Mucosa of descending colon (tissue), 3 donors: ENCODE results near the gene PKHD1. TPM values are rescaled to one million over a fixed set of nuclear protein-coding genes. Genes with fewer than 3 reads are reported as not detected.

Source experiments
- ATAC-seq: fragments of 200-7000 bp; cut with Tn5 transposase; one replicate; pipeline ENCODE4 v1.9.1; 2020; ENCODE audit warnings: mild to moderate bottlenecking, moderate library complexity
- DNase-seq, 3 donors: peaks; one replicate each; pipeline ENCODE4 v3.0.0-alpha.2; 2020
- H3K36me3 ChIP-seq: fragments of 200-600 bp; one replicate; pipeline ENCODE4 v1.8.0; 2021; ENCODE audit warnings: low read depth, mild to moderate bottlenecking
- H3K4me1 ChIP-seq: fragments of 200-600 bp; one replicate; pipeline ENCODE4 v1.8.0; 2021; ENCODE audit warnings: low read depth, mild to moderate bottlenecking
- H3K4me3 ChIP-seq: fragments of 200-600 bp; one replicate; pipeline ENCODE4 v1.8.0; 2021; ENCODE audit warnings: mild to moderate bottlenecking
- H3K9me3 ChIP-seq: fragments of 200-600 bp; one replicate; pipeline ENCODE4 v1.8.0; 2021; ENCODE audit warnings: mild to moderate bottlenecking
- CTCF ChIP-seq: fragments of 200-600 bp; IDR thresholded peaks from one replicate; pipeline ENCODE4 v1.8.0; 2022; ENCODE audit warnings: antibody characterized with exemption, mild to moderate bottlenecking
- intact Hi-C, 2 donors: fragments of 100-400 bp; cut with DNase I in 1 of 2; cut with micrococcal nuclease in 1 of 2; formaldehyde crosslinking; loops; one replicate each; pipeline versions ENCODE4 v1.11.0 to v1.11.1; 2022; cut with DNase I, micrococcal nuclease
- total RNA-seq, 3 donors: library from RNA; stranded (reverse); fragmentation: NEBNext Ultra II Directional in 2 of 3; extraction: Animal tissue kit (Norgen Biotek cat#: 25700) in 2 of 3; gene quantifications; one replicate each; pipeline versions ENCODE4 v1.2.1 to v1.2.4, GENCODE V29; 2021 to 2023
- donor health status: DM: no; HTN: no; CAD: no; lungs with moderate emphysema.
- donor health status: DM: no; HTN: no; CAD: no.
- donor health status: DM: no; HTN: yes; CAD: no.

Gene PKHD1
- total RNA-seq, 3 donors from 2014 or later: 0.12 to 0.22 (median 0.20) TPM

DNA sequence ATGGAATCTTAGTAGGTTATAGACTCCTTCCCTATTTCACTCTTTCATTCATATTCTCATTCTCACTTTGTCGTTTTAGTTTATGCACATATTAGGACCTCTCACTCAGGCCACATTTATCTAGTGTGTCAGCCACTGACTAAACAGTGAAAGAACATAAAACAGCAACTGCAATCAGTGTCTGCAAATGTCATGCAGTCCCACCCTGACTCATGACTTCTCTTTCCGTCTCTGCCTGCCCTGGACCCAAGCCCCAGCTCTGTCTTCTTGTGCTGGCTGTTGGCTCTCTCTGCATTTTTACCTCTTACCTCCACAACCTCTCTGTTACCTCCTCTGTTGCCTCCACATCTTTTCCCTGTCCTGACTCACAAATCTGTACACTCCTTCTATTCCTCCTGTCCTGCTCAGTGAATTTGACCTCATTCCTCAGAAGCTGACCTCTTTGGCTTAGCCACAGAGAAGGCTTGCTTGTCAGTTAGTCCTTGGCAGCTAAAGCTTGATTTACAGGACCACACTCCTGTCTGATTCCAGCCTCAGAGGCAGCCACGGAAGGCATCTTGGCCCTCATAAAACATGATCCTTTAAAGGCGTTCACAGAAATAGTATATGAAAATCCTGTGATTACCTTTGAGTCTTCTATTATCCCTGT is 247.6 kb downstream of the PKHD1 start:
- intact Hi-C loops: no loop called here
- TF ChIP-seq CTCF: no peak
- no peak for DNase-seq
- Histone ChIP-seq H3K4me3 (no peak overlapping the region), H3K36me3 (no peaks in the 10 kb centered on the region), H3K9me3 (no peaks in the 10 kb centered on the region), H3K4me1 (no peaks in the 10 kb centered on the region)
- ATAC-seq: no peak

DNA sequence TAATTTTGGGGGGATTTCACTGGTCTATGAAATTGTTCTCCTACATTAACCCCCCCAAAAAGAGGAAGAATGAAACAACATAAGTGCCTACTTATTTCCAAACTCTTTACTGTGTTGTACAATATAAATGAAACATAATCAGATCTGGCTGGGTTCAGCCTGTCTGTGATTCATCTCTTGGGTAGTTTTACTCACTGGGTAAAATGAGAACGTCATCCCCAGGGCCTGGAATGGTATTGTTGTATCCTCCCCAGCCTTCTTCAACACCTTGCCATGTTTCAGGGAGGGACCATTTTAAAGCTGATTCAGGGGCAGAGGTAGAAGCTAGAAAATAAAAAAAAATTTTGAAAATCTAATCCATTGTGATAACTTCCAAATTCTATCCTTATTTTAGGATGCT is 256.7 kb downstream of the PKHD1 start:
- intact Hi-C loops: no loop called here
- no peak for TF ChIP-seq CTCF
- no peaks in the 10 kb centered on the region for H3K9me3 ChIP-seq
- DNase-seq (no peak), ATAC-seq (no peak)
- H3K36me3 ChIP-seq: no peaks in the 10 kb centered on the region
- no peak overlapping the region for H3K4me3 ChIP-seq
- H3K4me1 ChIP-seq: no peaks in the 10 kb centered on the region

- ATAC-seq: no peak
- intact Hi-C loops: no loop called here
- no peak for DNase-seq
Observed at GRCh38 chr6:51827580-51827979, 259.8 kb downstream of the PKHD1 start.

DNA sequence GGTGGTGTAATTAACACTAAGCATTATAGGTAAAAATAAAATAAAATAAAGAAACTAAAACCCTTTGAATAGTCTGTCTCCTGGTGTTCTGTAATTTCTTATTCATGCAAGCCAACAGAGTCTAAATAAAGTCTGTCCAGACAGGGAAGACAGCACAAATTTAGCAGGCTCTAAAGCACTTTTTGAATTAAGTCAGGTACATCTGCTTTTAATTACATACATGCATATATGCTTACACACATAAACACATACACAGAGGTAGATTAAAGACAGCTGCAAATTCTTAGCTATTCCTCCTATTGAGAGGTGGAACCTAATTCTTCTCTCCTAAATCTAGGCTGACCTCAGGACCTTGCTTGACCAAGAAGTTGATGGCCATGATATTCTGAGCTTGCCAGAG is 262.5 kb downstream of the PKHD1 start:
- Histone ChIP-seq H3K9me3 (no peaks in the 10 kb centered on the region), H3K4me1 (no peaks in the 10 kb centered on the region), H3K4me3 (no peak overlapping the region), H3K36me3 (no peaks in the 10 kb centered on the region)
- no peak for ATAC-seq
- intact Hi-C loops: no loop called here
- no peak for TF ChIP-seq CTCF
- DNase-seq: no peak

More at GRCh38 chr6:51827580-51827979, 259.8 kb downstream of the PKHD1 start:
- Histone ChIP-seq H3K4me1 (no peaks in the 10 kb centered on the region), H3K4me3 (no peak overlapping the region), H3K9me3 (no peaks in the 10 kb centered on the region), H3K36me3 (no peaks in the 10 kb centered on the region)
- TF ChIP-seq CTCF: no peak

DNA sequence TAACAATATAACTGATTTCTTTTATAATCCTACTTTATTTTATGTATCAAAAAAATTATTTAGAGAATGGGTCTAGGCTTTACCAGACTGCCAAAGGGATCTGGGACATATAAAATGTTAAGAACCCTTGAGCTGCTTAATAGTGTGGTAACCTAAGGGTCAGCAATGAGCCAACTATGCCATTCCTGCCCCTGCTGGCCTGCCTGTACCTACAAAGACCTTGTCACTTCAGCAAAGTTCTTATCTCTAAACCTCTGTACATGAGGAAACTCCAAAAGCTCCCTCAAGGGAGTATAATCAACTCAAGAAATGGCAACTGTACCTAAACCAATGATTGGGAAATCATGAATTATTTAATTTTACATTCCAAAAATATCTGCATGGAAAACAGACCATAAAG is 266.9 kb downstream of the PKHD1 start:
- TF ChIP-seq CTCF: no peak
- Histone ChIP-seq H3K4me3 (no peak overlapping the region), H3K36me3 (no peaks in the 10 kb centered on the region), H3K9me3 (no peaks in the 10 kb centered on the region), H3K4me1 (no peaks in the 10 kb centered on the region)
- ATAC-seq (no peak), DNase-seq (no peak)
- intact Hi-C loops: no loop called here
